22Rv1 (cell line): ENCODE data around the gene CHAC1.
A peak's percentile ranks its signal among the peaks of the same experiment; 100 is the strongest.

Experiments
- H3K27ac ChIP-seq: fragments of 450-650 bp; 2 replicates; pipeline ENCODE4 v1.5.1; 2017
- ZFX ChIP-seq: fragments of 450-650 bp; IDR thresholded peaks from 2 replicates; pipeline ENCODE4 v1.6.1; 2017; ENCODE audit warnings: antibody characterized with exemption, borderline replicate concordance
- TF ChIP-seq, protein P1 (sequence below): fragments of 450-650 bp; IDR thresholded peaks from 2 replicates; pipeline ENCODE4 v1.5.1; 2017; ENCODE audit warnings: mild to moderate bottlenecking

The CHAC1 gene

DNA sequence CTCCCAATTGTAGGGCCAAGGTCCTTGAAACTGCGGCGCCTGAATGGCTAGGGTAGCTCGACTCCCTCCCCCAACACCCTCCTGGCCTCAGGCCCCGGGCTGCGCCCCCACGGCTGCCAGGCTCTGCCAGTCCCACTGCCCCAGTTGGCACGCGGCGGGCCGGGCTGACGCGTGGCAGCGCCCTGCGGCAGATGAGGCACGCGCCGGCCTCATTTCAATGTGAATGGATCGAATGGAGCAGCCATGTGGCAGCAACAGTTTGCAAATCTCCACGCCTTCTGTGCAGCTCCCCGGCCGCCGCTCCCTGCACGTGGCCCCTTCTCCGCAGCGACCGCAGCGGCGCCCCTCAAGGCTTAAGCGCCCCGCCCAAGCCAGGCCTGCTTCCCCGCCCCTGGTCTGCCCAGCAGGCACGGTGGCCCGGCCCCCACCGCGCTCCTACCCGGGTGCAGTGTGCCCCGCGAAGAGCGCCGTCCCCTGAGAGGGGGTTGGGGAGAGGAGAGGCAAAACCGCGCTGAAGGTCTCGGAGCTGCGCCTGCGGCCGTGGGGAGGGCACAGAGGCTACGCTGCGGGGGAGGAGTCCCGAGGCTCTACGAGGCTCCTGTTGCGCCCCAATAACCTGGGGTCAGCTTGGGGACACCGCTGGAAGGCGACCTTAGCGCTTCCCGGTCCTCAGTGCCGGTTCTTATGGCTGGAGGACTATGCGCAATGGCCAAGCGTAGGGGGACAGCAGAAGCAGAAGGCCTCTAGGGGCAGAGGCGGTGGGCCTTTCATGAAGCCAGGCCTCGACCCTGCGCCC, 27.2 kb upstream of the CHAC1 start:
- TF ChIP-seq, protein P1, sequence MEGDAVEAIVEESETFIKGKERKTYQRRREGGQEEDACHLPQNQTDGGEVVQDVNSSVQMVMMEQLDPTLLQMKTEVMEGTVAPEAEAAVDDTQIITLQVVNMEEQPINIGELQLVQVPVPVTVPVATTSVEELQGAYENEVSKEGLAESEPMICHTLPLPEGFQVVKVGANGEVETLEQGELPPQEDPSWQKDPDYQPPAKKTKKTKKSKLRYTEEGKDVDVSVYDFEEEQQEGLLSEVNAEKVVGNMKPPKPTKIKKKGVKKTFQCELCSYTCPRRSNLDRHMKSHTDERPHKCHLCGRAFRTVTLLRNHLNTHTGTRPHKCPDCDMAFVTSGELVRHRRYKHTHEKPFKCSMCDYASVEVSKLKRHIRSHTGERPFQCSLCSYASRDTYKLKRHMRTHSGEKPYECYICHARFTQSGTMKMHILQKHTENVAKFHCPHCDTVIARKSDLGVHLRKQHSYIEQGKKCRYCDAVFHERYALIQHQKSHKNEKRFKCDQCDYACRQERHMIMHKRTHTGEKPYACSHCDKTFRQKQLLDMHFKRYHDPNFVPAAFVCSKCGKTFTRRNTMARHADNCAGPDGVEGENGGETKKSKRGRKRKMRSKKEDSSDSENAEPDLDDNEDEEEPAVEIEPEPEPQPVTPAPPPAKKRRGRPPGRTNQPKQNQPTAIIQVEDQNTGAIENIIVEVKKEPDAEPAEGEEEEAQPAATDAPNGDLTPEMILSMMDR: no peak
- no peak for TF ChIP-seq ZFX
- H3K27ac ChIP-seq: no peak overlapping the region

DNA sequence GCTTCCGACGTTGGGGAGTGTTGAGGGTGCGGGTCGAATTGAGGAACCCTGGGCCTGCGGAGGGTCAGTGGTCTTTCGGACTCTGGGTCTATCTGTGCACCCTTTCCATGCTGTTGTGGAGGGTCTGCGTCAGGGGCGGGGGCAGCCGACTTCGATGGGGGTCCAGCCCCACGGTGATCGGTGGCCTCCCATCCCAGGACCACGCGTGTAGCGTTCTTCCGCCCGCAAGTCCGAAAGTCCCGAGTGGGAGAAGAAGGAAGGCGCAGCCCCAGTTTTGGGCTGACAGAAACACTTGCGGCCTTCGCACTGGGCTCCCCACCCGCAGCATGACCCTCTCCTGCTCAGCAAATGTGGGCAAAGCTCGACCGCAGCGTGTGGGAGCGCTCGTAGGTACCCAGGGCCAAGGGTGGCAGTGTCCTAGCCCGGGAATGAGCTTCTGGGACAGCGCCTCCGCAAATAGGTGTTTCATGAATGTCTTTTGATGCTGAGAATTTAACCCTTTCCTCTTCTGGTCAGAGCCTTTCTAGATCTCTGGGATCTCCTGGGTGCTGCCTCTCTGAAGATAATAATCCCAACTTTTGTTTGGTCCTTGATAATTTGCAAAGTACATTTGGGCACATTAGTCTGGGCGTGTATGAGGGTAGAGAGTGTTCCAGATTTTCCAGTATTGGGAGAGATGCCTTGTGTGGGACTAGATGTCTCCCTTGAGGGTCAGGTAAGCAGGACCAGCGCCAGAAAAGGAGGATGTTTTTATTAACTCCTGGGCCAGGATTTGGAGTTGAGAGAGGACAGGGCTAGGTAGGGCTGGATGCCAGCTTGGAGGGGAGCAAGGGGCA, 26.4 kb upstream of the CHAC1 start:
- TF ChIP-seq, protein P1: no peak
- no peak for TF ChIP-seq ZFX
- H3K27ac ChIP-seq: no peak overlapping the region

DNA sequence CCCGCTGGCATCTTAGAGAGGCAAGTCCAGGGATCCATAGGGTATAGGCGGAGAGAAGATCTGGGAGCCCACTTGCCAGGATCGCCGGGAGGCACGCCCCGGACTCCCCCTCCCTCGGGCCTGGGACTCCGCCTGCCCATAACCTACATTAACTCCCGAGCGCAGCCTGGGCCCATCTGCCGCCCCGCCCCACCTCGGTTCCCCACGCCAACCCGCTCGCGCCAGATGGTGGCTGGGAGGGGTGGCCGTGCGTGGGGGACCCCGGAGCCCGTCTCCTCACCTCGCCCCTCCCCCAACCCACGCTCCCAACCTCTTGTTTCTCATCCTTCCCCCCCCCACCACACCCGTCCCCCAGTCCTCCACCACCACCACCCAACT, 25.8 kb upstream of the CHAC1 start:
- no peak overlapping the region for H3K27ac ChIP-seq

GRCh38 chr15:40927873-40928806, 25.1 kb upstream of the CHAC1 start:
- TF ChIP-seq, protein P1: no peak
- no peak for TF ChIP-seq ZFX
- H3K27ac ChIP-seq: peak overlapping the region; percentile 47

More for the DNA sequence above, 25.8 kb upstream of the CHAC1 start:
- TF ChIP-seq, protein P1: no peak
- TF ChIP-seq ZFX: no peak

GRCh38 chr15:40928821-40929659, 24.2 kb upstream of the CHAC1 start, which contains the start of gene DLL4:
DLL4 (plus strand) TSS chr15:40929340; CDS start chr15:40929669, 329 bp downstream.
- peak within 1 kb of the TSS; percentile 47 for H3K27ac ChIP-seq
- TF ChIP-seq, protein P1: no peak
- TF ChIP-seq ZFX: no peak
